GM06990 (cell line): Measurements from ENCODE around the gene TBXAS1.

ENCODE experiments used
- DNase-seq: peaks from one replicate; pipeline ENCODE4 v3.0.0-alpha.2; 2011; ENCODE audit not compliant: insufficient read length; ENCODE audit errors: extremely low read depth
- H3K27me3 ChIP-seq: replicated peaks from 2 replicates; pipeline ENCODE4 v1.6.0; 2011; ENCODE audit warnings: low read length; ENCODE audit not compliant: control insufficient read depth, insufficient read depth
- H3K36me3 ChIP-seq: 2 replicates; pipeline ENCODE4 v1.5.1; 2011; ENCODE audit warnings: low read length; ENCODE audit not compliant: control insufficient read depth, insufficient read depth
- H3K4me3 ChIP-seq: replicated peaks from 2 replicates; pipeline ENCODE4 v1.5.1; 2011; ENCODE audit warnings: low read depth, mild to moderate bottlenecking, control low read depth, low read length
- TF ChIP-seq, protein P1 (sequence below): IDR thresholded peaks from 2 replicates; pipeline ENCODE4 v1.5.1; 2011; ENCODE audit warnings: low read length, control low read depth, mild to moderate bottlenecking, inconsistent platforms; ENCODE audit not compliant: insufficient read depth, poor library complexity, severe bottlenecking

Gene TBXAS1

DNA sequence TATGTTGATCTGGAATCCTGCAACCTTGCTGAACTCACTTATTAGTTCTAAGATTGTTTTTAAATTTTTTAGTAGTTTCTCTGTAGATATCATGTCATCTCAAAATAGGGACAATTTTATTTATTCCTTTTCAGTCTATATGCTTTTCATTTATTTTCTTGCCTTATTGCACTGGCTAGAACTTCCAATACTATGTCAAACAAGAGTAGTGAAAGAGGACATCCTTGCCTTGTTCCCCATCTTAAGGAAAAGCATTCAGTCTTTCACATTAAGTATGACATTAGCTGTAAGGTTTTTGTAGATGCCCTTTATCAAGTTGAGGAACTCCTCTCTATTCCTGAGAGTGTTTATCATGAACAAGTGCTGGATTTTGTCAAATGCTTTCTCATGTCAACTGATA is 77.8 kb downstream of the TBXAS1 start:
- DNase-seq = no peak
- H3K36me3 ChIP-seq = no peaks in the 10 kb centered on the region; the same call in 1 of the 2 replicates
- H3K4me3 ChIP-seq = no peak overlapping the region
- H3K27me3 ChIP-seq = no peaks in the 10 kb centered on the region
- TF ChIP-seq, protein P1, sequence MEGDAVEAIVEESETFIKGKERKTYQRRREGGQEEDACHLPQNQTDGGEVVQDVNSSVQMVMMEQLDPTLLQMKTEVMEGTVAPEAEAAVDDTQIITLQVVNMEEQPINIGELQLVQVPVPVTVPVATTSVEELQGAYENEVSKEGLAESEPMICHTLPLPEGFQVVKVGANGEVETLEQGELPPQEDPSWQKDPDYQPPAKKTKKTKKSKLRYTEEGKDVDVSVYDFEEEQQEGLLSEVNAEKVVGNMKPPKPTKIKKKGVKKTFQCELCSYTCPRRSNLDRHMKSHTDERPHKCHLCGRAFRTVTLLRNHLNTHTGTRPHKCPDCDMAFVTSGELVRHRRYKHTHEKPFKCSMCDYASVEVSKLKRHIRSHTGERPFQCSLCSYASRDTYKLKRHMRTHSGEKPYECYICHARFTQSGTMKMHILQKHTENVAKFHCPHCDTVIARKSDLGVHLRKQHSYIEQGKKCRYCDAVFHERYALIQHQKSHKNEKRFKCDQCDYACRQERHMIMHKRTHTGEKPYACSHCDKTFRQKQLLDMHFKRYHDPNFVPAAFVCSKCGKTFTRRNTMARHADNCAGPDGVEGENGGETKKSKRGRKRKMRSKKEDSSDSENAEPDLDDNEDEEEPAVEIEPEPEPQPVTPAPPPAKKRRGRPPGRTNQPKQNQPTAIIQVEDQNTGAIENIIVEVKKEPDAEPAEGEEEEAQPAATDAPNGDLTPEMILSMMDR = no peak

DNA sequence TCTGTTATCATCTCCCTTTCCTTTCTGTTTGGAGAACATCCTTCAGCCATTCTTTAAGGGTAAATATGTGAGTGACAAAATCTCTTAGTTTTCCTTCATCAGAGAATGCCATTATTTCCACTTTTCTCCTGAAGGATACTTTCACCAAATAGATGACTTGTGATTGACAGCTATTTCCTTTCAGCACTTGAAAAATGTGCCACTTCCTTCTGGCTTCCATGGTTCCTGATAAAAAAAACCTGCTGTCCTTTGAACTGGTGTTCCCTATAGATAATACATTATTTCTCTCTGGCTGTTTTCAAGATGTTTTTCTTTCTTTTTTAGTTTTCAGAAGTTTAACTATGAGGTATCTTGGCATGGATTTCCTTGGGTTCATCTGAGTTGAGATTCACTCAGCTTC is 79.7 kb downstream of the TBXAS1 start:
- Histone ChIP-seq H3K4me3 (no peak overlapping the region), H3K27me3 (no peaks in the 10 kb centered on the region), H3K36me3 (no peaks in the 10 kb centered on the region; the same call in 1 of the 2 replicates)
- DNase-seq = no peak
- TF ChIP-seq, protein P1 = no peak

DNA sequence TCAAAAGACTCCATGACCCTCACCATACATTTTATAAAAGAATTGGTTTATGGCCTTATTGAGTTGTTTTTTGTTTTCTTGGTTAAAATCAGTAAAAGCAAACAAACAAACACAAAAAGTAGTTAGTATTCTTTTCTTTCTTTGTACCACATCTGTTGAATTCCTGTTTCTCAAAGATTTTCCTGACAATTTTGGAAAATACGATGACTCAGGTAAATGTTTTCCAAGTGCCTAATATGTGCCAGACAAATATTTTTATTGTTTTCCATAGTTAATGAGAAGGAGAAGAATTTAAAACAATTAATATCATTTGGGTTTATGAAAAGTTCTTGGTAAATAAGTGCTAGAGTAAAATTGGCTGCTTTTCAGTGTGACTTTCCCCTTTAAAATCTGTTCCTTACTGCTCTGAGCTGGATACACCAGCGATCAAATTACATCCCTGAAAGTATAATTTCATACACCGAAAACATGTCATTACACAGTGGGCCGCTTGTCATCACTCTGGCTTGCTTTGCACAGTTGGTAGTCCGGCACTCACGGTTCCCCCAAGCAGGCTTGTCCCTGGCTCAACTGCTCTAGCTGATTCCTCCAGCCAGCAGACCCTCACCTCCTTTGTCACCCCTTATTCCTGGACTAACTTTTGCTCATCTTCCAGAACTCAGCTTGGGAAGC is 80.5 kb downstream of the TBXAS1 start:
- TF ChIP-seq, protein P1 = no peak
- Histone ChIP-seq H3K27me3 (no peaks in the 10 kb centered on the region), H3K36me3 (no peaks in the 10 kb centered on the region; the same call in 1 of the 2 replicates), H3K4me3 (no peak overlapping the region)
- no peak for DNase-seq

GRCh38 chr7:139913021-139913844 is 84.2 kb downstream of the TBXAS1 start:
- TF ChIP-seq, protein P1 = no peak
- Histone ChIP-seq H3K27me3 (no peaks in the 10 kb centered on the region), H3K4me3 (no peak overlapping the region), H3K36me3 (no peaks in the 10 kb centered on the region; the same call in 1 of the 2 replicates)
- DNase-seq = no peak

DNA sequence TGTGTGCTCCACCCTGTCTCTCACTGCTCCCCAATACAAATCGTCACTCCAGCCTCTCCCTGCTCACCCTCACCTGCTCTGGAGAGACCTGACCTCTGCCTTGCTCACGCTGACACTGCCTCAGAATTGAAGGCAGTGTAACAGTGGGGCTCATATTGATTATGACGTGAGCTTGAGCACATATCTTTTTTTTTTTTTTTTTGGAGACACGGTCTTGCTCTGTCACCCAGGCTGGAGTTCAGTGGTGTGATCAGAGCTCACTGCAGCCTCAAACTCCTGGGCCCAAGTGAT is 84.7 kb downstream of the TBXAS1 start:
- H3K36me3 ChIP-seq = no peaks in the 10 kb centered on the region; the same call in 1 of the 2 replicates
- H3K4me3 ChIP-seq = no peak overlapping the region
- TF ChIP-seq, protein P1 = no peak
- no peaks in the 10 kb centered on the region for H3K27me3 ChIP-seq
- no peak for DNase-seq
